COLO668 (cell line): ENCODE data around the gene ARHGAP23.

ENCODE experiments used
- DNase-seq: peaks from one replicate; lab custom pipeline; 2025; ENCODE audit not compliant: unreplicated experiment; lab: John Stamatoyannopoulos, UW

Gene ARHGAP23

GRCh38 chr17:38544839-38545209 is 116.6 kb downstream of the ARHGAP23 start:
- DNase-seq = no peak

DNA sequence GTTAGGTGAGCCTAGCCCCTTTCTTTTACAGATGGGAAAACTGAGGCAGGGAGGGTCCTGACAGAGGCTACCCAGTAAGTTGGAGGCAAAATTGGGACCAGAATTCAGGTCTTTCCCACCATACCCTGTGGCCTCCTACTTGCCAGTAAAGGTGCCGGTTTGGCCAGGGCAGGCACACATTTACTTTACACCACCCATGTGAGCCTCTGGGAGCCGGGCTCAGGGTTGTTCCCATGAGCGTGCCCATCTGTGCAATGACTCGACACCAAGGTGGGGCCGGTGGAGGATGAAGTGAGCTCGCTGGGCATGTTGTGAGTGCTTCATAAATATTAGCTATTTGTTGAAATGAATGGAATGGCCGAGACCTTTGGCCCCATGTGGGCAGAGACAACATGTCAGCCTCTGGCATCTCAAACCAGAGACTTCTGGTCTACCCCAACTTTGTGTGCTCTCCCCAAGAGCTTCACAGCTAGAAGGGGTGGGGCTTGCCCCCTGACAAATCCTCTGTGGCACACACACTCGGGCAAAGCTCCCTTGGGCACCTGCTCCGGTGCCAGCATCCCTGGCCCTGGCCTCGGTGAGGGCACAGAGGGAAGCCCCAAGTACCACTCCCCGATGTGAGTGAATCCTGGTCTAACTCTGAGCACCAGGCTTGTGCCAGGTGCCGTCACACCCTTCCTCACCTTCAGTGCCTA is 117.4 kb downstream of the ARHGAP23 start:
- DNase-seq = no peak

GRCh38 chr17:38546396-38546795 is 118.1 kb downstream of the ARHGAP23 start:
- no peak for DNase-seq

DNA sequence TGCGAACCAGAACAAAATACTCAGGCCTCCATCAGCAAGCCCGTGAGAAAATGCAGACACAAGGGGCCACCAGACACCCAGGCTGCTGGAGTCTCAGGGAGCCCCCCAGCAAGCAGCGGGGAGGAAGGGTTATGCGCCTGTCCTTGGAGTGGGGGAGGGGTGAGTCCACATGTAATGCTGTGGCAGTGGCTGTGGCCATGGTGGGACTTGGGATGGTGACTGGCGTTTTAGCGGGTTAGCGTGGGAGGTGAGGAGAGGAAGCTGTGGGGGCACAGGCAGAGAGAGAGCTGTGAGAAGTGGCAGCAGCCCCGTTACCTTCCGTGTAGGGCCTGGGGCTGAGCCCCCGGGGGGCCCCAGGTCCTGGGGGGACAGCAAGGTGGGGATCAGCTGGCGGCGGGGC is 119.2 kb downstream of the ARHGAP23 start:
- DNase-seq = no peak

DNA sequence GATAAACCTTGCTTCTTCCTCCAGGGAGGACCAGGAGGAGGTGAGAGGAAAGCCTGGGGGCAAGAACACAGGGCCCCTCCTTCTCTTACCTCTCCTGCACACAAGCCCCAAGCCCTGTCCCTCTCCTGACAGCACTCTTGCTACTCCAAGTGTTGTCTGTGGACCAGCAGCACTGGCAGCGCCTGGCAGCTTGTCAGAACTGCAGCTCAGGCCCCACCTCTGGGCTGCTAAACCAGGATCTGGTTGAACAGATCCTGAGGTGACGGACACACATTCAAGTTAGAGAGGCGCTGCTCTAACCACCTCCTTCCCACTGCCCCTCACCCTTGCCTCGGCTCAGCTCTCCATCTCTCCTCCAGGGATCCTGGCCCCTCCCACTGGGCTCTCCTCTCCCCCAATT is 121.0 kb downstream of the ARHGAP23 start:
- DNase-seq = no peak

DNA sequence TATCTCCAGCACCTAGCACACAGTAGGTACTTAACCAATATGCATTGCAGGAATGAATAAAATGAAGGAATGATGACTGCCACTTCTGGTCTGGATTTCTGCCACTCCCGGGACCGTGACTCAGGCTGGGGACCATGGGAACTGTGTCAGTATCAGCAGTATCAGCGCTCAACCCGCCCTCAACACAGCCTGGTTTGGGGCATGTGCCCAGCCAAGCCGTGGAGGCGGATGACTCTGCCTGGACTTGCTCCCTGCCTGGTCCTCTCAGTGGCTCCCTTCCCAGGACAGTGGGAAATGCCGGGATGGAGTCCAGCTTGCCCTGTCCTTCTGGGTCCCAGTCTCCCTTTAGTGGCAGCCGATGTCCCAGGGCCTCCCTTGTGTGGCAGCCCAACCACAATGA is 122.4 kb downstream of the ARHGAP23 start:
- no peak for DNase-seq

DNA sequence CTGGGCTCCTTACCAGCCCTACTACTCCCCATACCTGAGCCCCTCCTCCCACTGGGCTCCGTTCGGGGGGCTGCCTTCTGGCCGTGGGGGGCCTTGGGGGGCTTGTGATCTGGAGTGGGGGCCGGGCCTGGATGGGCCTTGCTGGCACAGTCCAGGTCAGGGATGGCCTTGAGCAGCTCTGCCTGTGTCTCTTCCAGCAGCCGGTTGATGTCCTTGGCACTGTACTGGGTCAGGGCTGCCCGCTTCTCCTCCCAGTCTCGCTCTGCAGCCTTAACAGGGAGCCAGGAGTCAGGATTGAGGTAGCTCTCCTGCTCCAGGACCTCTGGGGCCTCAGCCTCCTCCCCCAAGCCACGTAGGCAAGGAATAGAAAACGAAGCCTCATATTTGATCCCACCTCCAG is 122.9 kb downstream of the ARHGAP23 start:
- DNase-seq = no peak

DNA sequence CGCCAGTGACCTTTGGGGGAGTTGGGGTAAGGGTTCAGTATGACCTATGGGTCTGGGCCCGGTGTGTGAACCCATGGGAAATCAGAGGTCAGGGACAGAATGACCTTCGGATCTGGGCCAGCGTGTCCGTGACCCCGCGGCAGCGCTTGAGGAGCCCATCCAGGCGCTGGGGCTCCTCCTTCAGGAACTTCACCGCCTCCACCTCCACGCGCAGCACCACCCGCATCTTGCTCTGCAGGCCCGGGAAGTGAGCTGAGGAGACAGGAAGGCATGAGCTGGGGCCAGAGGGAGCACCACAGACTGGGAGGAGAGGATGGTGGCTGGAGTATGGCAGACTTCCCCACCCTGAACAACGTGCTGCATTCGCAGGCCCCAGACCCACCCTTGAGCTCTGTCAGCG is 124.1 kb downstream of the ARHGAP23 start:
- DNase-seq = no peak

GRCh38 chr17:38554430-38555350 is 126.4 kb downstream of the ARHGAP23 start:
- DNase-seq = no peak

DNA sequence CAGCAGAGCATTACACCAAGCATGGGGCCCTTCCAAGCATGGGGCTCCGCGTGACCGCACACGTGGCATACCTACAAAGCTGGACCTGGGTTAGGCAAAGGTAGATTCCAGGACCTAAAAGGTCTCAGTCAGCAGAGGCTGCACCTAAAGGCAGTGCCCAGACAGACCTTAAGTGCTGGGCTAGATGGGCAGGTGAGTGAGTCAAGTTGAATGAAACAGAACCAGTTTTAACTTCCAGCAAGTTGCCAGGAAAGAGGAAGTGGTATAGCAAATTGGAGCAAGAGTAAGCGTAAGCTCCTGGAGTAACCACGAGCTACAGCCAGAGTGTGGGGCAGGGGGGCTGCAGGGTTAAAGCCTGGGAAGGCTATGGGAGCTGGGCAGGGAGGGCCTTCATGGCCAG is 128.0 kb downstream of the ARHGAP23 start:
- DNase-seq = no peak

DNA sequence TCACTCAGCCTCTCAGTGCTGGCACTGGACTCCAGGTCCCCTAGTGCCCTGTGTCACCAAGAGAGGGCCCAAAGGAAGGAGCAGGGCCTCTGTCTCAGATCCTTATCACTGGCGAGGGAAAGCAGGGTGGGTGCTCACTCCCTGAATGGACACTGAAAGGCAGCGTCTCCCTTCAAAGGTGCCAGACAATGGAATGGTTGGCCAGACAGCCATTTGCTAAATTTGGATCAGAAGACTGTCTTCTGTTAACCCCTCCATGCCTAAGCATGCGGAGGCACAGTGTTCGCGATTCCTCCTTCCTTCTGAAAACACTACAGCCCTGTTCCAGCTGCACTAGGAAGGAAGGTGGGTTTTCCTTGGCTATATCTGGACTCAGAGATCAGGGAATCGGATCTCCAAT is 129.1 kb downstream of the ARHGAP23 start:
- DNase-seq = no peak

GRCh38 chr17:38557836-38558727 is 129.8 kb downstream of the ARHGAP23 start:
- peak; percentile 95 for DNase-seq

- DNase-seq = peak; percentile 40
These were observed 130.4 kb downstream of the ARHGAP23 start for GRCh38 chr17:38558728-38559050.

- peak; percentile 92 for DNase-seq
These were observed 131.0 kb downstream of the ARHGAP23 start for GRCh38 chr17:38559051-38559879.

DNA sequence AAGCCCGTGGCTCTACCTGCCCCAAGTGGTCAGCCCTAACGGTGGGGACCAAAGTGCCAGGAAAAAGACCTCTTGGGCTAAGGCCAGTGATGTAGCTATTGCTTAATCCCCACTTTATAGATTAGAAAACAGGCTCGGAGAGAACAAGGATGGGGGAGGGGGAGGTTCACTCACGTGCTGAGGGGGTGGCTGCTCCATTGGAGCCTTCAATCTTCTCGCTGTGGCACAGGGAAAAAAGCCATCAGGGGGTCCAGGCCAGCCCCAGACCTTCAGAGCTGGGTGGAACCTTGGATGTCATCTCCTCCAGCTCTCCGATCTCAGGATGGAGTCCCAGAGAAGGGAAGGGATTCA is 131.6 kb downstream of the ARHGAP23 start:
- DNase-seq = peak; percentile 13

DNA sequence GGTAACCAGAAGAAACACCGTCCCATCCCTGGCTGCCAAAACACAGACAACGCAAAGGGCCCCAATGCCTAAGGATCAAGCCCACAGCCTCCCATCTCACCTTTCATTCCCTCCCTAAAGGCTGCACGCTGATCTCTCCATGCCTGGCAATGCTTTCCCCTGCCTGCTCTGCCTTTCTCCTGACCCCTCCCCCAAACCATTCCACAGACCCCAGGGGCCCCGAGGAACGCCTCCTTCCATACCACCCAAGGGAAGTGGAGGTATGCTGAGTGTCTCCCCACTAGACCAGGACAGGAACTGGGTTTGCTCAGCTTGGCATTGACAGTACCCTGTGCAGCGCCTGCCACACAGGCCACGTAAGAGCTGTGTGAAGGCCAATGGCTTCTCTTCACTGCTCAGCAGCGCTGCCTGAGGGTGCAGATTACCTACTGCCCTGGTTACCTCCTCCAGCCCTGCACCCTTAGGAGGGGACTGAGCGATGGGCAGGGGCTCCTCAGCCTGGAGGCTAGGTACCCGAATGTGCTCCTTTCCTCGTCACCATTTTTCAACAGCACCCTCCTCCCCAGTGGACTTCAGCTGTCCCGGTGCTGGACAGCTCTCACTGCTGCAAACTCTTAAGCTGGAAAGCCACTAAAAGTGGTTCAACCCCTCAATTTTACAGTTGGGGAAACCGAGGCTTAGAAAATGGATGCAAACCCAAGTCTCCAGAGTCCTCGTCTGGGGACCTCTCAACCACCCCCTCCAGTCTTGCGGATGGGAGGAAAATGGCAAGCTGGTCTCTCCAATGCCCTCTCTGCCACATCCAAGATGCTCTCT is 132.4 kb downstream of the ARHGAP23 start:
- DNase-seq = no peak

DNA sequence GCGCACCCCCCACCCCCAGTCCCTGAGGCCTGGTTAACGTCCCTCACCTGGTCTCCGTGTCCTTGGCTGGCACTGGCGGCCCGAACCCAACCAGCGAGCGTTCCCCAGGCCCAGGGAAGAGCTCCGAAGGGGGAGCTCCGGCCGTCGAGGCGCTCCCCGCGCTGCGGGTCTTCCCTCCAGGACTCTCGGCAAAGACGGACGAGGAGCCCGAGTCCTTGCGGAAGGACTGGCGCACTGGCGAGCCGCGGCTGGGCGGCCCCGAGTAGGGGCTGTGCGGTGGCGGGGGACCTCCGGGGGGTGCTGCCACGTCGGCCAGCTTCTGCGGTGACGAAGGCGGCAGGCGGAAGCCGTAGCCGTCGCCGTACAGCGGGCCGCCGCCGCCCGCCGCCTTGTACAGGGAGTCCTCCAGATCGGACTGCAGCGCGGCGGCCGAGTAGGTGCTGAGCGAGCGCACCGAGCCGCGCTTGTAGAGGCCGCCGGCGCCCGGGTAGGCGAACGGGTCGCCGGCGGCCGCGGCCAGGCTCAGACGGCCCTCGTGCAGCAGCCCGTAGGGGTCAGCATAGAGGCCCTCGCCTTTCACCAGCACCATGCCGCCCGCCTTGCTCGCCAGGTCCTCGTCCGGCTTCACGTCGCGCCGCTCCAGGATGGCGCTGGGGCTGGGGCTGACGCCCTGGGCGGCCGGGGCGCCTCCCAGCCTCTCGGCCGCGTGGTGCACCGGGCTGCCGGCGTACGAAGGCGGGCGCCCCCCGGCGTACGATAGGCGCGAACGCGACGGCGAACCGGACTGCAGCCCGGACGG is 133.4 kb downstream of the ARHGAP23 start:
- no peak for DNase-seq
